OCI-LY1 (cell line): Measurements from ENCODE around the gene SOBP.

Experiments used
- H2AFZ ChIP-seq: fragments of 200-600 bp; sonication (generic), shearing (Covaris generic); 2 replicates; pipeline ENCODE4 v1.6.0; 2014; ENCODE audit warnings: antibody characterized with exemption, mild to moderate bottlenecking, low read length
- H3F3A ChIP-seq: fragments of 200-600 bp; sonication (generic), shearing (Covaris generic); 2 replicates; pipeline ENCODE4 v1.6.0; 2014; ENCODE audit warnings: mild to moderate bottlenecking, antibody characterized with exemption, low read length, moderate library complexity; ENCODE audit not compliant: insufficient read depth
- H3K27ac ChIP-seq: fragments of 200-600 bp; sonication (generic); 2 replicates; pipeline ENCODE4 v1.5.1; 2014; ENCODE audit warnings: low read length, mixed run types, mild to moderate bottlenecking, low read depth; ENCODE audit not compliant: poor library complexity, severe bottlenecking
- H3K27me3 ChIP-seq: fragments of 200-600 bp; sonication (generic); 2 replicates; pipeline ENCODE4 v1.6.0; 2014; ENCODE audit warnings: antibody characterized with exemption, mild to moderate bottlenecking, low read length, moderate library complexity; ENCODE audit not compliant: insufficient read depth
- H3K36me3 ChIP-seq: fragments of 200-600 bp; sonication (generic); 2 replicates; pipeline ENCODE4 v1.6.1; 2014; ENCODE audit warnings: mild to moderate bottlenecking, antibody characterized with exemption, low read length, moderate library complexity, mixed read lengths; ENCODE audit not compliant: insufficient read depth
- H3K4me1 ChIP-seq: fragments of 200-600 bp; sonication (generic); 2 replicates; pipeline ENCODE4 v1.5.1; 2014; ENCODE audit warnings: mild to moderate bottlenecking, low read length, moderate library complexity; ENCODE audit not compliant: insufficient read depth, severe bottlenecking
- H3K4me2 ChIP-seq: fragments of 200-600 bp; sonication (generic), shearing (Covaris generic); 2 replicates; pipeline ENCODE4 v1.6.1; 2014; ENCODE audit warnings: low read length
- H3K4me3 ChIP-seq: fragments of 200-600 bp; sonication (generic); 2 replicates; pipeline ENCODE4 v1.5.1; 2014; ENCODE audit warnings: low read length, low read depth, mild to moderate bottlenecking, mixed read lengths; ENCODE audit not compliant: poor library complexity, severe bottlenecking
- H3K79me2 ChIP-seq: fragments of 200-600 bp; shearing (Covaris generic); 2 replicates; pipeline ENCODE4 v1.6.1; 2016; ENCODE audit warnings: mixed run types, low read length, mixed read lengths; ENCODE audit not compliant: insufficient read depth
- H3K9ac ChIP-seq: fragments of 200-600 bp; sonication (generic), shearing (Covaris generic); 2 replicates; pipeline ENCODE4 v1.6.1; 2014; ENCODE audit warnings: mild to moderate bottlenecking, low read length, mixed read lengths
- H3K9me2 ChIP-seq: fragments of 200-600 bp; sonication (generic), shearing (Covaris generic); 2 replicates; pipeline ENCODE4 v1.6.1; 2014; ENCODE audit warnings: low read depth, mild to moderate bottlenecking, low read length, mixed read lengths
- H3K9me3 ChIP-seq: fragments of 200-600 bp; shearing (Covaris generic); 2 replicates; pipeline ENCODE4 v1.6.1; 2014; ENCODE audit warnings: low read length, mixed read lengths
- H4K20me1 ChIP-seq: fragments of 200-600 bp; sonication (generic), shearing (Covaris generic); 2 replicates; pipeline ENCODE4 v1.6.0; 2016; ENCODE audit warnings: mild to moderate bottlenecking, low read length; ENCODE audit not compliant: insufficient read depth
- EZH2 ChIP-seq: fragments of 200-600 bp; sonication (generic), shearing (Covaris generic); IDR thresholded peaks from 2 replicates; pipeline ENCODE4 v1.8.0; 2017; ENCODE audit warnings: borderline replicate concordance, mixed run types, mild to moderate bottlenecking, antibody characterized with exemption, low read length, moderate library complexity, mixed read lengths
- TF ChIP-seq, protein P1 (sequence below): fragments of 200-600 bp; sonication (generic), shearing (Covaris generic); IDR thresholded peaks from 2 replicates; pipeline ENCODE4 v1.5.1; 2017; ENCODE audit warnings: mild to moderate bottlenecking, antibody characterized with exemption, low read length, moderate library complexity, mixed read lengths

Gene SOBP

DNA sequence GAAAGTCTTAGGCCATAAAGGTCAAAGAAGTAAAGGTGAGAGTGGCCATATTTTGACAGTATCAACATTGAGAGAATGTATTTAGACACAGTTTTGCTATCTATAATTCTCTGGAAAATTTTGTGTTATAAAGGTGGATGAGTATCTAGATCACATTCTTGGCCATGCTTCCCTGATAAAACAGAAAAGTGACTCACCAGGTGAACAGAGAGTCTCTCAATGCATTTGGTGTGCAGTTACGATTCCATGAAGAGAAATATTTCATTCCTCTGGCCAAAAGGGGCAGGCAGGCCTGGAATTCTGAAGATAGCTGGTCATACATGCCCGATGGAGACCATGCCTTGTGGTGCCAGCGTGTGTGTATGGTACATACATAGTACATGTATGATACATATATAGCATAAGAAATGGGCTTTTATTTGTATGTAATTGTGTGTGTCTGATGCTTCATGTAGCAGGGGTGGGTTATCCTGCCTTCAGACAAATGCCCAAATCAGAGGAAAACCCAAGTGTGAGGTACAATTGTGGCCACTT lies 164.0 kb downstream of the SOBP start:
- H3F3A ChIP-seq: no peaks in the 10 kb centered on the region; the same call in 1 of the 2 replicates
- H3K79me2 ChIP-seq: no peaks in the 10 kb centered on the region
- no peak for TF ChIP-seq EZH2
- TF ChIP-seq, protein P1, sequence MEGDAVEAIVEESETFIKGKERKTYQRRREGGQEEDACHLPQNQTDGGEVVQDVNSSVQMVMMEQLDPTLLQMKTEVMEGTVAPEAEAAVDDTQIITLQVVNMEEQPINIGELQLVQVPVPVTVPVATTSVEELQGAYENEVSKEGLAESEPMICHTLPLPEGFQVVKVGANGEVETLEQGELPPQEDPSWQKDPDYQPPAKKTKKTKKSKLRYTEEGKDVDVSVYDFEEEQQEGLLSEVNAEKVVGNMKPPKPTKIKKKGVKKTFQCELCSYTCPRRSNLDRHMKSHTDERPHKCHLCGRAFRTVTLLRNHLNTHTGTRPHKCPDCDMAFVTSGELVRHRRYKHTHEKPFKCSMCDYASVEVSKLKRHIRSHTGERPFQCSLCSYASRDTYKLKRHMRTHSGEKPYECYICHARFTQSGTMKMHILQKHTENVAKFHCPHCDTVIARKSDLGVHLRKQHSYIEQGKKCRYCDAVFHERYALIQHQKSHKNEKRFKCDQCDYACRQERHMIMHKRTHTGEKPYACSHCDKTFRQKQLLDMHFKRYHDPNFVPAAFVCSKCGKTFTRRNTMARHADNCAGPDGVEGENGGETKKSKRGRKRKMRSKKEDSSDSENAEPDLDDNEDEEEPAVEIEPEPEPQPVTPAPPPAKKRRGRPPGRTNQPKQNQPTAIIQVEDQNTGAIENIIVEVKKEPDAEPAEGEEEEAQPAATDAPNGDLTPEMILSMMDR: no peak
- H3K27me3 ChIP-seq: no peaks in the 10 kb centered on the region
- no peak overlapping the region for H3K9ac ChIP-seq
- no peak overlapping the region for H2AFZ ChIP-seq
- H4K20me1 ChIP-seq: no peaks in the 10 kb centered on the region
- no peaks in the 10 kb centered on the region for H3K9me2 ChIP-seq
- H3K27ac ChIP-seq: peak overlapping the region; percentile 95
- H3K36me3 ChIP-seq: no peaks in the 10 kb centered on the region
- peaks cover 77% of the 10 kb centered on the region for H3K4me1 ChIP-seq
- H3K4me2 ChIP-seq: no peak overlapping the region
- H3K9me3 ChIP-seq: no peaks in the 10 kb centered on the region
- H3K4me3 ChIP-seq: no peak overlapping the region

DNA sequence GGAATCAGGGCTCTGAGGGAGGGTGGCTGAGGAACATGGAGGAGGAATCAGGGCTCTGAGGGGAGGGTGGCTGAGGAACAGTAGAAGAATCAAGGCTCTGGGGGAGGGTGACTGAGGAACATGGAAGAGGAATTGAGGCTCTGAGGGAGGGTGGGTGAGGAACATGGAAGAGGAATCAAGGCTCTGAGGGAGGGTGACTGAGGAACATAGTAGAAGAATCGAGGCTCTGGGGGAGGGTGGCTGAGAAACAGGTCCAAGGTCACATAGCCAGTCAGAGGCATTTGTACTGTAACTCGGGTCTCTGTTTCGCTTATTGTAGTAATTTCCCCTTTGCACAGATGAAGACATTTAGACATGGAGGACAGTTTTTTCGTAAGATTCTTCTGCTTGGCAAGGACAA lies 164.8 kb downstream of the SOBP start:
- peak overlapping the region; percentile 95 for H3K27ac ChIP-seq
- H3K9me3 ChIP-seq: no peaks in the 10 kb centered on the region
- H3K4me3 ChIP-seq: no peak overlapping the region
- no peaks in the 10 kb centered on the region for H3K9me2 ChIP-seq
- no peaks in the 10 kb centered on the region for H4K20me1 ChIP-seq
- peak overlapping the region; percentile 81; the same call in 1 of the 2 replicates for H3K4me2 ChIP-seq
- H3K4me1 ChIP-seq: peaks cover 79% of the 10 kb centered on the region
- H2AFZ ChIP-seq: no peak overlapping the region
- no peak for TF ChIP-seq EZH2
- TF ChIP-seq, protein P1: no peak
- H3F3A ChIP-seq: no peaks in the 10 kb centered on the region; the same call in 1 of the 2 replicates
- peak overlapping the region; percentile 40; the same call in 1 of the 2 replicates for H3K9ac ChIP-seq
- no peaks in the 10 kb centered on the region for H3K36me3 ChIP-seq
- H3K79me2 ChIP-seq: no peaks in the 10 kb centered on the region
- no peaks in the 10 kb centered on the region for H3K27me3 ChIP-seq

DNA sequence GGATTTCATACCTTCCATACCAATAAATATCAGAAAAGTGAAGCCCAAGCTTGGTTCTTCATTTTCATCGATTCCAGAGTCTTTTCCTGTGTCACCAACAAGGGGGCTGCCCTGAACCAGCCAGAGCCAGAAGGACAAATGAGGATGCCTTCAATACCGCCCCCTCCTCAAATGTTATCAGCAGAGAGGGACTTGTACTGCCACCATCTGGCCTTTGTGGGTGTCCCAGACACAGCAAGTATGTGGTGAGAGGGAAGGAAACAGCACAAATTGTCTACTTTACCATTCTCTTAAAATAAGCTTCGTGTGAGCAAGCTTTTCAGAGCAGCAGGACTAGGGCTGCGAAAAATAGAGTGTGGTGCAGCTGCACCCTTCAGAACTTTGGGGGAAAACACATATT lies 165.3 kb downstream of the SOBP start:
- H3K27ac ChIP-seq: peak overlapping the region; percentile 95
- H3F3A ChIP-seq: no peaks in the 10 kb centered on the region; the same call in 1 of the 2 replicates
- H2AFZ ChIP-seq: no peak overlapping the region
- H3K4me3 ChIP-seq: no peak overlapping the region
- TF ChIP-seq EZH2: no peak
- TF ChIP-seq, protein P1: peak; percentile 98
- peaks cover 3% of the 10 kb centered on the region for H3K36me3 ChIP-seq
- H3K9ac ChIP-seq: peak overlapping the region; percentile 40; the same call in 1 of the 2 replicates
- no peaks in the 10 kb centered on the region for H4K20me1 ChIP-seq
- no peaks in the 10 kb centered on the region for H3K27me3 ChIP-seq
- H3K9me3 ChIP-seq: no peaks in the 10 kb centered on the region
- H3K79me2 ChIP-seq: no peaks in the 10 kb centered on the region
- H3K9me2 ChIP-seq: no peaks in the 10 kb centered on the region
- H3K4me2 ChIP-seq: peak overlapping the region; percentile 81
- H3K4me1 ChIP-seq: peaks cover 83% of the 10 kb centered on the region
